CD4-positive, alpha-beta T cell treated with Interleukin-6 at 100 ng/mL for 8 hours (primary cell): ENCODE measurements around the gene TRIM5.

Source experiments
- DNase-seq: peaks from one replicate; pipeline ENCODE4 v3.0.0-alpha.2; 2020; ENCODE audit warnings: mixed read lengths, low spot score

Gene TRIM5

GRCh38 chr11:5624489-5625279 is 60.2 kb downstream of the TRIM5 start, which contains the start of gene TRIM34:
Gene TRIM34, plus strand, starts transcription at chr11:5625001. Its CDS starts 7,331 bp downstream, at chr11:5632332.
- DNase-seq = peak; percentile 76

GRCh38 chr11:5622802-5623201 is 62.1 kb downstream of the TRIM5 start:
- DNase-seq = no peak

- no peak for DNase-seq
Measured at GRCh38 chr11:5621580-5621979, 63.3 kb downstream of the TRIM5 start.

GRCh38 chr11:5620651-5621521 is 64.0 kb downstream of the TRIM5 start:
- no peak for DNase-seq

DNA sequence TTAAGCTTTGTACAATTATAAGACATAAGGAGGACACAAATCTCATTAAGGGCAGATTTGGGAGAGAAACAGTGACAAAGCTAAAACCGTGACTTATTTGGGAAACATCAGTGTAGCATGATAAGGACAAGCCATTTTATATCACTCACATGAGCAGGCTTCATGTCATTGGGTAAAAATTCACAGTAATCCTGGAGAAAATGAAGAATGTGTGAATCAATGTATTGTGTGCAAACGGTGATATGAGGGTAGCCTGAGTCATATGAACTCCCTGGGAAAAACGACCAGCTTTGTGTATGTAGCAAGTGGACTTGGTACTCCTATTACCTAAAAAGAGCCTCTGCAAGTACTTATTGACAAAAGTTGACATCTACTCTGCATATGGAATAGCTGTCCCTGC is 66.1 kb downstream of the TRIM5 start:
- no peak for DNase-seq
